Adrenal gland (tissue), 5 donors: ENCODE data around the gene SHISA5.

Experiments
- POLR2A ChIP-seq, 2 donors: fragments of 450-650 bp; IDR thresholded peaks; one replicate each; pipeline ENCODE4 v1.6.1; 2017; ENCODE audit warnings: antibody characterized with exemption in 2 of 2, mild to moderate bottlenecking in 2 of 2, moderate library complexity in 1 of 2
- TF ChIP-seq, protein P1 (sequence below), 6 experiments: fragments of 450-650 bp in 4 of 6; fragments of 200-600 bp in 2 of 6; sonication (generic) in 1 of 6; IDR thresholded peaks; 1 replicate in 5 of 6; 2 replicates in 1 of 6; pipeline versions ENCODE4 v1.5.1 to v1.8.0; 2016 to 2021; ENCODE audit warnings: antibody characterized with exemption in 6 of 6, mild to moderate bottlenecking in 2 of 6, moderate library complexity in 1 of 6
- donor health status: DM: no; HTN: no; CAD: no.

GRCh38 chr3:48492461-48493202 lies 11.3 kb downstream of the SHISA5 start:
- TF ChIP-seq, protein P1, sequence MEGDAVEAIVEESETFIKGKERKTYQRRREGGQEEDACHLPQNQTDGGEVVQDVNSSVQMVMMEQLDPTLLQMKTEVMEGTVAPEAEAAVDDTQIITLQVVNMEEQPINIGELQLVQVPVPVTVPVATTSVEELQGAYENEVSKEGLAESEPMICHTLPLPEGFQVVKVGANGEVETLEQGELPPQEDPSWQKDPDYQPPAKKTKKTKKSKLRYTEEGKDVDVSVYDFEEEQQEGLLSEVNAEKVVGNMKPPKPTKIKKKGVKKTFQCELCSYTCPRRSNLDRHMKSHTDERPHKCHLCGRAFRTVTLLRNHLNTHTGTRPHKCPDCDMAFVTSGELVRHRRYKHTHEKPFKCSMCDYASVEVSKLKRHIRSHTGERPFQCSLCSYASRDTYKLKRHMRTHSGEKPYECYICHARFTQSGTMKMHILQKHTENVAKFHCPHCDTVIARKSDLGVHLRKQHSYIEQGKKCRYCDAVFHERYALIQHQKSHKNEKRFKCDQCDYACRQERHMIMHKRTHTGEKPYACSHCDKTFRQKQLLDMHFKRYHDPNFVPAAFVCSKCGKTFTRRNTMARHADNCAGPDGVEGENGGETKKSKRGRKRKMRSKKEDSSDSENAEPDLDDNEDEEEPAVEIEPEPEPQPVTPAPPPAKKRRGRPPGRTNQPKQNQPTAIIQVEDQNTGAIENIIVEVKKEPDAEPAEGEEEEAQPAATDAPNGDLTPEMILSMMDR (IDR thresholded peaks at IDR 0.05) = no peak
- no peak for TF ChIP-seq POLR2A (IDR thresholded peaks at IDR 0.05)
